Smooth muscle cell (in vitro differentiated cells): ENCODE data around the gene NPTN. TPM values are rescaled to one million over a fixed set of nuclear protein-coding genes. Genes with fewer than 3 reads are reported as not detected.
A peak's percentile ranks its signal among the peaks of the same experiment; 100 is the strongest.

Source experiments
- DNase-seq: peaks from one replicate; lab custom pipeline; 2025; ENCODE audit not compliant: unreplicated experiment; lab: John Stamatoyannopoulos, UW
- H2AFZ ChIP-seq: fragments of 200-600 bp; sonication (generic); 2 replicates; pipeline ENCODE4 v1.6.0; 2016; ENCODE audit warnings: antibody characterized with exemption, low read depth, mild to moderate bottlenecking
- H3F3A ChIP-seq: fragments of 200-600 bp; sonication (generic); 2 replicates; pipeline ENCODE4 v1.6.0; 2017; ENCODE audit warnings: antibody characterized with exemption, low read depth
- H3K27ac ChIP-seq: fragments of 200-600 bp; sonication (generic); 2 replicates; pipeline ENCODE4 v1.5.1; 2016; ENCODE audit warnings: low read depth, mild to moderate bottlenecking
- H3K27me3 ChIP-seq: fragments of 200-600 bp; sonication (generic); 2 replicates; pipeline ENCODE4 v1.6.1; 2016; ENCODE audit warnings: low read depth, mild to moderate bottlenecking
- H3K36me3 ChIP-seq: fragments of 200-600 bp; sonication (generic); 2 replicates; pipeline ENCODE4 v1.5.1; 2016; ENCODE audit warnings: low read depth
- H3K4me1 ChIP-seq: fragments of 200-600 bp; sonication (generic); 2 replicates; pipeline ENCODE4 v1.5.1; 2016; ENCODE audit warnings: low read depth
- H3K4me2 ChIP-seq: fragments of 200-600 bp; sonication (generic); 2 replicates; pipeline ENCODE4 v1.6.0; 2016; ENCODE audit warnings: mild to moderate bottlenecking
- H3K4me3 ChIP-seq: fragments of 200-600 bp; sonication (generic); 2 replicates; pipeline ENCODE4 v1.5.1; 2016; ENCODE audit warnings: mild to moderate bottlenecking
- H3K79me2 ChIP-seq: fragments of 200-600 bp; sonication (generic); 2 replicates; pipeline ENCODE4 v1.6.0; 2016; ENCODE audit warnings: low read depth, mild to moderate bottlenecking
- H3K9ac ChIP-seq: fragments of 200-600 bp; sonication (generic); 2 replicates; pipeline ENCODE4 v1.6.0; 2016; ENCODE audit warnings: low read depth
- H3K9me3 ChIP-seq: fragments of 200-600 bp; sonication (generic); replicated peaks from 2 replicates; pipeline ENCODE4 v1.5.1; 2016; ENCODE audit warnings: low read depth
- H4K20me1 ChIP-seq: fragments of 200-600 bp; sonication (generic); 2 replicates; pipeline ENCODE4 v1.6.0; 2016; ENCODE audit warnings: low read depth
- CTCF ChIP-seq: fragments of 200-600 bp; sonication (generic); IDR thresholded peaks from 2 replicates; pipeline ENCODE4 v1.5.1; 2017; ENCODE audit warnings: borderline replicate concordance, mild to moderate bottlenecking, antibody characterized with exemption; ENCODE audit not compliant: insufficient read depth, poor library complexity, severe bottlenecking
- WGBS: methylation state at CpG from one replicate; pipeline ENCODE4 v1.1.7; 2016; ENCODE audit warnings: low lambda C conversion rate; 5-methylcytosine and 5-hydroxymethylcytosine counted together
- polyA plus RNA-seq: library from polyadenylated mRNA; unstranded; fragments of >200 nt; fragmentation: Nextera tagmentation; extraction: Ambion mirVana; gene quantifications from 2 replicates; pipeline ENCODE4 v1.2.1, GENCODE V29; 2016
- total RNA-seq: library from RNA; depleted of rRNA; stranded (reverse); fragments of >200 nt; gene quantifications from 2 replicates; pipeline ENCODE4 v1.2.3, GENCODE V29; 2014

The NPTN gene
- total and polyA plus RNA-seq, 2 experiments from 2014 or later = 153 to 215 TPM

DNA sequence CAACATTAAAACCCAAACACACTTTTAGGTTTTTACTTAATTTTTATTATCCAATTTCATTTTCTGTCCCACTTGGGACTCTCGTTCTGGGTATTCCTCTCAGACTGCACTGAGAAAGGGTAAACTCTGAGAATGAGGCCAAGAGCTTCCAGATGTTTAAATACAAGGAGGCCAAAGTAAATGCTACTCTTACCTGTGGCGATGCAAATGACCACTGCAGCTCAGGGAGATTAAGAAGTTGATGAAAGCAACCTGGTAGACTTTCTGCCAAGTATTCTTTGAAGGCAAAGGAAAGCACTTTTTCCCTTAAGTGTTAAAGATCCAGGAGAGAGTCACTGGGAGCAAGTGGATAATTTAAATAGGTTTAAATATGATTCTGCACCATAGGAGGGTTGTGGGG is 39.1 kb downstream of the NPTN start:
- Histone ChIP-seq H3K27ac (peak overlapping the region; percentile 57), H3K79me2 (peaks cover 100% of the 10 kb centered on the region), H2AFZ (no peak overlapping the region), H3K4me2 (no peak overlapping the region), H3K4me1 (peaks cover 33% of the 10 kb centered on the region), H3F3A (peaks cover 4% of the 10 kb centered on the region), H3K4me3 (no peak overlapping the region), H3K9ac (no peak overlapping the region), H3K9me3 (no peaks in the 10 kb centered on the region), H4K20me1 (peaks cover 100% of the 10 kb centered on the region), H3K27me3 (no peaks in the 10 kb centered on the region), H3K36me3 (no peaks in the 10 kb centered on the region)
- TF ChIP-seq CTCF = no peak
- no peak for DNase-seq
- 87% methylated on average over 2 of the region's 2 CpGs for WGBS

DNA sequence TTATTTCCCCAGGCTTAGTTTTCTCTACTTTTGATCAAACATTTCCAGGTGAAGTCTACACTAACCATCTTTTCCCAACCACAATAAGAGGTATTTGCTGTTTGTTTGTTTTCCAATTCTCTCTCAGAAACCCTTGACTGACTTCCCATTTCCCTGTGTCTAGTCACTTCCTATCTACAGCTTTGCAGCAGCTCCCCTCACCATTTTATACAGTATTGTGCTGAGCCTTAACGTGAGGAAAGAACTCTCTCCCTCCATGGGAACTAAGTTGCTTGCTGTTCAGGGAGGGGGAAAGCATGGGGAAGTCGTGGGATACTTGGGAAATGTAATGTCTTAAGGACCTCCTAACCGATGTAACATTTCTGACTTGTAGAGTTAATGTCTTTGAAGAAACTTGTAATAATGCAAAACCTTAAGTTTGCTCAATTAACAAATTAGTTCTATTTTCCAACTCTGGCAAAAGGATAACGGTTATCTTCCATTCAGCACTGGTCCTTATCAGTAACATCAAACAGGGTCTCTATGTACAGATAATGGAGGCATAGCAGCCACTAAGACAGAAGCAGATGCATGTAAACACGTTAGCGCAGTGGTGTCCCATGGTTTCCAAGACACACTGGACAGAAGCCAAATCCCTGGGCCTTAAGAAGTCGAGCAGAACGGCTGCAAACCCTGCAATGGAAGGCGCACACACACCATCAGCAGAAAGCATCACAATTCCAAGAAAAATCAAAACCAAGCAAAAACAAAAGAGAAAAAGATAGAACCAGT is 39.7 kb downstream of the NPTN start:
- 36% methylated on average over 9 of the region's 9 CpGs for WGBS
- no peaks in the 10 kb centered on the region for H3K27me3 ChIP-seq
- H3K9me3 ChIP-seq = no peaks in the 10 kb centered on the region
- H3F3A ChIP-seq = peaks cover 4% of the 10 kb centered on the region
- peaks cover 26% of the 10 kb centered on the region for H3K4me1 ChIP-seq
- no peak for DNase-seq
- peaks cover 100% of the 10 kb centered on the region for H4K20me1 ChIP-seq
- H2AFZ ChIP-seq = no peak overlapping the region
- peak overlapping the region; percentile 57 for H3K27ac ChIP-seq
- H3K36me3 ChIP-seq = peaks cover 5% of the 10 kb centered on the region
- peak overlapping the region; percentile 34 for H3K4me2 ChIP-seq
- TF ChIP-seq CTCF = no peak
- H3K79me2 ChIP-seq = peaks cover 100% of the 10 kb centered on the region
- H3K9ac ChIP-seq = no peak overlapping the region
- H3K4me3 ChIP-seq = no peak overlapping the region

- Histone ChIP-seq H3K36me3 (peaks cover 6% of the 10 kb centered on the region), H3K4me1 (no peaks in the 10 kb centered on the region), H3K9ac (no peak overlapping the region), H3K27ac (no peak overlapping the region), H3F3A (peaks cover 4% of the 10 kb centered on the region), H3K79me2 (peaks cover 87% of the 10 kb centered on the region), H4K20me1 (peaks cover 100% of the 10 kb centered on the region), H2AFZ (no peak overlapping the region), H3K4me2 (no peak overlapping the region), H3K4me3 (no peak overlapping the region), H3K27me3 (no peaks in the 10 kb centered on the region), H3K9me3 (no peaks in the 10 kb centered on the region)
- TF ChIP-seq CTCF = no peak
- 97% methylated on average over 5 of the region's 5 CpGs for WGBS
- no peak for DNase-seq
These were observed 42.9 kb downstream of the NPTN start for GRCh38 chr15:73590263-73590662.

DNA sequence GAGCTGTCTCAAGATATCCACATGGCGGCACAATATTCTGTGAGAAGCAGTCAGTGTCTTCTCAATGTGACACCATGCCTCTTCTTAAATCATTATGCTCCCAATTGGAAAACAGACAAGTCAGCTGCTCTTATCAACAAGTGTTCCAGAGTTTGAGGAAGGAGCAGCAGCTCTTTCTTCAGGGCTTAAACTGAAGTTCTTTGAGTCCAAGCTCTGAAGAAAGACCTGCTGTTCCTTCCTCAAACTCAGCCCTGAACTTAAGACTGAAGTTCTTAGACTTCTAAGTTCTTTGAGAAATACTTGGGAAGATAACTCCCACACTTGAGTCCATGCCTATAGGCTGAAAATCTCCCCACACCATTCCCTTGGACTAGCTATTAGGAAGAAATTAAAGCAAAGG is 43.4 kb downstream of the NPTN start:
- H3K36me3 ChIP-seq = peaks cover 6% of the 10 kb centered on the region
- 100% methylated on average over 1 of the region's 1 CpG for WGBS
- H3K79me2 ChIP-seq = peaks cover 86% of the 10 kb centered on the region

More for the DNA sequence above, 43.4 kb downstream of the NPTN start:
- H2AFZ ChIP-seq = no peak overlapping the region
- no peak for DNase-seq
- H3K27ac ChIP-seq = no peak overlapping the region
- no peak overlapping the region for H3K4me2 ChIP-seq
- no peaks in the 10 kb centered on the region for H3K27me3 ChIP-seq
- H4K20me1 ChIP-seq = peaks cover 100% of the 10 kb centered on the region
- no peak for TF ChIP-seq CTCF
- H3K9ac ChIP-seq = no peak overlapping the region
- no peak overlapping the region for H3K4me3 ChIP-seq
- H3K4me1 ChIP-seq = no peaks in the 10 kb centered on the region
- H3K9me3 ChIP-seq = no peaks in the 10 kb centered on the region
- H3F3A ChIP-seq = peaks cover 4% of the 10 kb centered on the region
